Heart right ventricle (tissue), 16 donors: ENCODE measurements around the gene AQP1. TPM values are rescaled to one million over a fixed set of nuclear protein-coding genes. Genes with fewer than 3 reads are reported as not detected.
A peak's percentile ranks its signal among the peaks of the same experiment; 100 is the strongest.

Experiments used
- ATAC-seq, 8 donors: fragments of 200-7000 bp; cut with Tn5 transposase; one replicate each; pipeline ENCODE4 v1.9.1; 2020; ENCODE audit warnings: mild to moderate bottlenecking in 8 of 8, moderate library complexity in 8 of 8, moderate number of reproducible peaks in 1 of 8
- DNase-seq, 2 donors: peaks; one replicate each; pipeline ENCODE4 v3.0.0-alpha.2; 2020
- H3K27ac ChIP-seq, 10 donors: fragments of 200-600 bp; sonication (generic) in 2 of 10; one replicate each; pipeline versions ENCODE4 v1.5.0 to v1.8.0; 2020 to 2022; ENCODE audit warnings: mild to moderate bottlenecking in 3 of 10
- H3K27me3 ChIP-seq, 7 donors: fragments of 200-600 bp; one replicate each; pipeline ENCODE4 v1.8.0; 2021 to 2022; ENCODE audit warnings: mild to moderate bottlenecking in 2 of 7
- H3K36me3 ChIP-seq, 9 donors: fragments of 200-600 bp; sonication (generic) in 1 of 9; one replicate each; pipeline versions ENCODE4 v1.5.0 to v1.8.0; 2020 to 2022; ENCODE audit warnings: mild to moderate bottlenecking in 2 of 9
- H3K4me1 ChIP-seq, 9 donors: fragments of 200-600 bp; sonication (generic) in 1 of 9; one replicate each; pipeline versions ENCODE4 v1.5.0 to v1.8.0; 2020 to 2022; ENCODE audit warnings: mild to moderate bottlenecking in 4 of 9
- H3K4me3 ChIP-seq, 10 donors: fragments of 200-600 bp; sonication (generic) in 2 of 10; one replicate each; pipeline versions ENCODE4 v1.5.0 to v1.8.0; 2020 to 2022; ENCODE audit warnings: mild to moderate bottlenecking in 7 of 10, moderate library complexity in 2 of 10
- H3K9me3 ChIP-seq, 11 donors: fragments of 200-600 bp in 10 of 11; sonication (generic) in 2 of 11; one replicate each; pipeline versions ENCODE4 v1.5.0 to v1.8.0; 2013 to 2022; ENCODE audit warnings: mild to moderate bottlenecking in 2 of 11, control low read depth in 1 of 11, moderate library complexity in 1 of 11
- CTCF ChIP-seq, 9 donors: fragments of 200-600 bp; sonication (generic) in 2 of 9; IDR thresholded peaks; one replicate each; pipeline versions ENCODE4 v1.5.0 to v1.8.0; 2021 to 2022; ENCODE audit warnings: antibody characterized with exemption in 9 of 9, mild to moderate bottlenecking in 5 of 9, moderate library complexity in 1 of 9
- WGBS, 2 donors: extraction: QIAGEN DNeasy Blood & Tissue Kit; methylation state at CpG; one replicate each; pipeline ENCODE4 v1.1.7; 2013; ENCODE audit warnings: inconsistent platforms in 1 of 2; 5-methylcytosine and 5-hydroxymethylcytosine counted together
- intact Hi-C, 10 donors: fragments of 100-400 bp; cut with DNase I; formaldehyde crosslinking; loops; one replicate each; pipeline versions ENCODE4 v1.11.1 to v1.14.2; 2022
- polyA plus RNA-seq, 2 donors: library from polyadenylated mRNA; stranded (reverse); fragments of 200-250 nt; gene quantifications; one replicate each; pipeline ENCODE4 v1.2.3, GENCODE V29; 2013
- total RNA-seq, 10 donors: library from RNA; stranded (reverse); fragmentation: NEBNext Ultra II Directional in 3 of 10; extraction: Animal tissue kit (Norgen Biotek cat#: 25700) in 3 of 10; gene quantifications; one replicate each; pipeline versions ENCODE4 v1.2.1 to v1.2.4, GENCODE V29; 2021 to 2023
- donor health status: Arrhythmogenic right ventricular cardiomyopathy.
- donor health status: ischemic (EF 13 %, LVEDD 7.1; RV severe dilation, severe dysfunction).
- donor health status: healthy with polysubstance abuse.
- donor health status: DM: no; HTN: yes; CAD: no.
- donor health status: DM: no; HTN: no; CAD: no.
- donor health status: ischemic (EF 25% LVEDD 6.9; RV normal size, moderate dysfunction).
- donor health status: ischemic (EF 25% LVEDD 5.7; RV mildly dilated, moderate dysfunction).
- donor health status: healthy.
- donor health status: DM: yes; HTN: yes; CAD: no.
- donor health status: Ischemic cardiomyopathy.
- donor health status: ischemic (EF 35%, LVEDD 5.7; RV mildly dilated, moderate dysfunction).
- donor health status: nonischemic (EF 11% LVEDD 7.7; RV severe dilation, severe dysfunction).
- donor health status: DM: yes; HTN: yes; CAD: no.
- donor health status: PGD.
- donor health status: ischemic (EF 29% LVEDD 5.4; RV normal size, mild dysfunction).
- donor health status: nonischemic (EF 23%, LVEDD 6.1; RV moderate dilation, normal function).

The AQP1 gene
- total and polyA plus RNA-seq, 12 donors, result 101 to 274 (median 182) TPM

DNA sequence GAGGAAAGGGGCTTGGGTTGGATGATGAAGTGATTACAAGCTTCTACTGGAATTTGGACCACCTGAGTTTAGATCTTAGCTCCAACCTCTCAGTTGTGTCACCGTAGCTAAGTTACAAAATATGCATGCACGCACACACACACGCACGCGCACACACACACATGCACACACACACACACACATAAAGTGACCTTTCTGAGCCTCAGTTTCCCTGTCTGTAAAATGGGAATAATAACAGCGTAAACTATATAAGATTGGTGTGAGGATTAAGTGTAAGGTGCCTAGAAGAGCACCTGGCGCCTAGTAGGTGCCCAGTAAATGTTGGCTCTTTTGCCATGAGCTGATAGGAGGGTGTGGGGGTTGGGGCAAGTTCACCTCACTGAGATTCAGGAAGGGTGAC lies 12.6 kb upstream of the AQP1 start:
- WGBS, 2 donors, result 97 to 99% methylated on average over 7 of the region's 7 CpGs
- TF ChIP-seq CTCF (IDR thresholded peaks at IDR 0.05), result no peak
- Histone ChIP-seq H3K9me3 (no peaks in the 10 kb centered on the region), H3K4me1 (peaks cover 13 to 80% (median 64%) of the 10 kb centered on the region in 9 donors), H3K4me3 (no peak overlapping the region), H3K27me3 (no peaks in the 10 kb centered on the region), H3K36me3 (no peaks in the 10 kb centered on the region), H3K27ac (peak overlapping the region in 8 of 10 donors; percentile 4 to 83 (median 72))
- intact Hi-C loops, result no loop called here
- ATAC-seq, result no peak
- no peak for DNase-seq

DNA sequence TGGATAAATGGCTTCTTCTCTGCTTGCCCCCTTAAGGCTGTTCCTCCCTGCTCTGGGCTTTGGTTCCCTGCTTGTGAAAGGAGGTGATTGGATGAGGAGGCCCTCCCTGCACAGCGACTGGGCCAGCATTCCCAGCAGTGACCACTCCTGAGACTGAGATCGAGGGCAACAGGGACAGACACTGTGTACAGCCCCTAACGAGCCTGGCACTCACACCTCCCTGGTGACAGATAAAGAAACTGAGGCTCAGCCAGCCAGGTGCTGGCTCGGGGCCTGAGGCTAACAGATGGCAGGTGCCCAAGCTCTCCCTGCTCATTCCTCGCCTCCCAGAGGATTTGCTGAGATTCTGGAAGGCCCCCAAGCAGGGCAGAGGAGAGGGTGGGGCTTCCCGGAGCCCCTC lies 12.0 kb upstream of the AQP1 start:
- no peak for DNase-seq

GRCh38 chr7:30900053-30900452 lies 11.6 kb upstream of the AQP1 start:
- H3K4me3 ChIP-seq, result no peak overlapping the region
- peaks cover 7 to 79% (median 60%) of the 10 kb centered on the region in 9 donors for H3K4me1 ChIP-seq
- intact Hi-C loops, result no loop called here
- no peak for DNase-seq
- peak overlapping the region; percentile 5 to 83 (median 70) for H3K27ac ChIP-seq
- TF ChIP-seq CTCF (IDR thresholded peaks at IDR 0.05), result no peak
- H3K9me3 ChIP-seq, result no peaks in the 10 kb centered on the region
- no peaks in the 10 kb centered on the region for H3K36me3 ChIP-seq
- 56 to 78% methylated on average over 9 of the region's 9 CpGs for WGBS, 2 donors
- H3K27me3 ChIP-seq, result no peaks in the 10 kb centered on the region
- peak in 5 of 8 donors; percentile 2 to 29 (median 19) for ATAC-seq

More for the DNA sequence above, 12.0 kb upstream of the AQP1 start:
- Histone ChIP-seq H3K36me3 (no peaks in the 10 kb centered on the region), H3K9me3 (no peaks in the 10 kb centered on the region), H3K27ac (peak overlapping the region; percentile 5 to 83 (median 70)), H3K27me3 (no peaks in the 10 kb centered on the region), H3K4me3 (no peak overlapping the region), H3K4me1 (peaks cover 8 to 79% (median 62%) of the 10 kb centered on the region in 9 donors)
- intact Hi-C loops, result no loop called here
- ATAC-seq, result peak in 5 of 8 donors; percentile 6 to 34 (median 31)
- WGBS, 2 donors, result 25 to 49% methylated on average over 6 of the region's 6 CpGs
- TF ChIP-seq CTCF (IDR thresholded peaks at IDR 0.05), result no peak

DNA sequence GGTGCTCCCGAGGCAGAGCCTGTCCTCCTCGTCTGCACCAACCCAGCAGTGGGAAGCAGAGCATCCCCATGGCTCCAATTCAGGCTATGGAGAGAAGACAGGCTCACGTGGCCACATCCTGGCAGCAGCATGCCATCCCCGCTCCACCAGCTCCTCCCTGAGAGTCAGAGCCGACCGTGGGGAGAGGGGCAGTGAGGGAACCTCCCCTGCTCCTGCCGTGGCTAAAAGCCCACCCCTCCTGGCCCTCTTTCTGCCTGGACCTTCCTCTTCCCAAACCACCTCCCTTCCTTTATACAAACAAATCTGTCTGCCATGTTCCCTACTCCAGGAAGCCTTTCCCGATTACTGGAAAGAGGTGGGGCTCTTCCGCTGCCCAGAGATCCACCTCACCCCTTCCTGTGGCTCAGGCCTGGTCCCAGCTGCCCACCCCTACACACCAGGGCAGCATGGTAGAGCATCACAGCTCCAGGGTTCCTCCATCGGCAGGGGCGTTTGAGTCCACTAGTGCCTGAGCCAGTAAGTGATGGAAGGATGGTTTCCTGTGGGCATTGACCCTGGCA lies 10.8 kb upstream of the AQP1 start:
- peak in 1 of 2 donors; percentile 19 for DNase-seq
- Histone ChIP-seq H3K4me1 (peaks cover 8 to 79% (median 60%) of the 10 kb centered on the region in 9 donors), H3K27ac (peak overlapping the region; percentile 5 to 83 (median 70)), H3K9me3 (no peaks in the 10 kb centered on the region), H3K4me3 (no peak overlapping the region), H3K27me3 (no peaks in the 10 kb centered on the region), H3K36me3 (no peaks in the 10 kb centered on the region)
- WGBS, 2 donors, result 79 to 80% methylated on average over 11 of the region's 11 CpGs
- peak in 5 of 8 donors; percentile 2 to 33 (median 17) for ATAC-seq
- no peak for TF ChIP-seq CTCF (IDR thresholded peaks at IDR 0.05)
- intact Hi-C loops, result no loop called here
